IMR-90 (cell line): ENCODE measurements around the gene GNAI1. TPM values are rescaled to one million over a fixed set of nuclear protein-coding genes. Genes with fewer than 3 reads are reported as not detected.

Source experiments
- ATAC-seq: fragments of 200-7000 bp; cut with Tn5 transposase; 2 replicates; pipeline ENCODE4 v1.9.1; 2020; ENCODE audit warnings: low read depth, mild to moderate bottlenecking, moderate library complexity
- BruUV-seq: library from RNA; stranded (reverse); fragments of 400-500 nt; replicated peaks from 2 replicates; lab custom pipeline; 2021; lab: Mats Ljungman, UMichigan
- CTCF ChIA-PET: fragments of 300-600 bp; formaldehyde crosslinking; extraction: SDS; loops from one replicate; lab custom pipeline; 2021; ENCODE audit warnings: antibody characterized with exemption; lab: Yijun Ruan, JAX
- POLR2A ChIA-PET: fragments of 300-600 bp; sonication (Branson Sonifier 250); formaldehyde crosslinking; loops from one replicate; lab custom pipeline; 2022; ENCODE audit warnings: antibody characterized with exemption; ENCODE audit not compliant: unreplicated experiment; lab: Charles Lee
- DNase-seq: peaks from one replicate; pipeline ENCODE4 v3.0.0; 2013
- H2AFZ ChIP-seq: replicated peaks from 2 replicates; pipeline ENCODE3; 2013; ENCODE audit warnings: low read length, mild to moderate bottlenecking; ENCODE audit not compliant: poor library complexity
- H2AK5ac ChIP-seq: 2 replicates; pipeline ENCODE4 v1.6.1; 2013; ENCODE audit warnings: low read depth, low read length, inconsistent platforms
- H2AK9ac ChIP-seq: replicated peaks from 2 replicates; pipeline ENCODE3; 2013; ENCODE audit warnings: mild to moderate bottlenecking, low read depth, low read length, moderate library complexity; ENCODE audit not compliant: poor library complexity
- H2BK120ac ChIP-seq: 2 replicates; pipeline ENCODE4 v1.6.1; 2013; ENCODE audit warnings: low read depth, low read length, inconsistent platforms
- H2BK15ac ChIP-seq: 3 replicates; pipeline ENCODE4 v1.6.1; 2013; ENCODE audit warnings: low read depth, low read length, inconsistent platforms
- H2BK20ac ChIP-seq: 2 replicates; pipeline ENCODE4 v1.6.1; 2013; ENCODE audit warnings: low read depth, mild to moderate bottlenecking, inconsistent platforms, low read length, moderate library complexity
- H2BK5ac ChIP-seq: 2 replicates; pipeline ENCODE4 v1.6.1; 2013; ENCODE audit warnings: mild to moderate bottlenecking, low read depth, low read length, inconsistent platforms; ENCODE audit not compliant: poor library complexity, severe bottlenecking
- H3K14ac ChIP-seq: replicated peaks from 2 replicates; pipeline ENCODE4 v1.6.1; 2013; ENCODE audit warnings: low read depth, low read length, inconsistent platforms
- H3K18ac ChIP-seq: 2 replicates; pipeline ENCODE4 v1.6.1; 2013; ENCODE audit warnings: low read depth, low read length, control low read depth
- H3K23ac ChIP-seq: 2 replicates; pipeline ENCODE4 v1.6.1; 2013; ENCODE audit warnings: low read depth, low read length, inconsistent platforms
- H3K27ac ChIP-seq: 2 replicates; pipeline ENCODE4 v1.5.1; 2013; ENCODE audit warnings: mild to moderate bottlenecking, control low read depth, low read length; ENCODE audit not compliant: insufficient read depth
- H3K27me3 ChIP-seq: 2 replicates; pipeline ENCODE4 v1.6.1; 2013; ENCODE audit warnings: low read length; ENCODE audit not compliant: control insufficient read depth, insufficient read depth
- H3K36me3 ChIP-seq: 2 replicates; pipeline ENCODE4 v1.6.1; 2013; ENCODE audit warnings: low read length, mixed read lengths; ENCODE audit not compliant: control insufficient read depth, insufficient read depth
- H3K4ac ChIP-seq: 2 replicates; pipeline ENCODE4 v1.6.1; 2013; ENCODE audit warnings: low read depth, low read length, inconsistent platforms
- H3K4me1 ChIP-seq: 2 replicates; pipeline ENCODE4 v1.6.1; 2013; ENCODE audit warnings: low read length, mixed read lengths; ENCODE audit not compliant: control insufficient read depth, insufficient read depth
- H3K4me2 ChIP-seq: 2 replicates; pipeline ENCODE4 v1.6.1; 2013; ENCODE audit warnings: low read depth, mild to moderate bottlenecking, control low read depth, low read length, moderate library complexity
- H3K4me3 ChIP-seq: 2 replicates; pipeline ENCODE4 v1.5.1; 2013; ENCODE audit warnings: low read depth, mild to moderate bottlenecking, control low read depth, low read length, moderate library complexity; ENCODE audit not compliant: insufficient read depth
- H3K56ac ChIP-seq: 2 replicates; pipeline ENCODE4 v1.6.1; 2013; ENCODE audit warnings: low read length, inconsistent platforms; ENCODE audit not compliant: insufficient read depth; ENCODE audit errors: extremely low read depth
- H3K79me1 ChIP-seq, 2 experiments: 2 replicates each; pipeline ENCODE4 v1.6.1; 2013; ENCODE audit warnings: low read length in 2 of 2, inconsistent platforms in 1 of 2, low read depth in 1 of 2
- H3K9ac ChIP-seq: 2 replicates; pipeline ENCODE4 v1.6.1; 2013; ENCODE audit warnings: low read depth, low read length, control low read depth
- H3K9me1 ChIP-seq: 2 replicates; pipeline ENCODE4 v1.6.1; 2013; ENCODE audit warnings: low read length, inconsistent platforms; ENCODE audit not compliant: insufficient read depth
- H3K9me3 ChIP-seq: 2 replicates; pipeline ENCODE4 v1.6.1; 2013; ENCODE audit warnings: low read length; ENCODE audit not compliant: control insufficient read depth, insufficient read depth
- H4K20me1 ChIP-seq: 2 replicates; pipeline ENCODE4 v1.6.1; 2013; ENCODE audit warnings: low read length, inconsistent platforms; ENCODE audit not compliant: insufficient read depth
- H4K5ac ChIP-seq: 2 replicates; pipeline ENCODE4 v1.6.1; 2013; ENCODE audit warnings: mild to moderate bottlenecking, low read depth, low read length, control low read depth
- H4K8ac ChIP-seq, 2 experiments: 2 replicates each; pipeline ENCODE4 v1.6.1; 2013; ENCODE audit warnings: low read depth in 2 of 2, low read length in 2 of 2, control low read depth in 1 of 2, inconsistent platforms in 1 of 2
- H4K91ac ChIP-seq: 2 replicates; pipeline ENCODE4 v1.6.1; 2013; ENCODE audit warnings: low read depth, low read length, inconsistent platforms; ENCODE audit not compliant: insufficient read depth
- CEBPB ChIP-seq: IDR thresholded peaks from 2 replicates; pipeline ENCODE4 v1.6.1; 2012; ENCODE audit warnings: low read depth, low read length, improper control_type of control experiment
- CHD1 ChIP-seq: IDR thresholded peaks from 2 replicates; pipeline ENCODE4 v1.6.1; 2012; ENCODE audit warnings: low read depth, low read length, improper control_type of control experiment
- WGBS, 2 experiments: methylation state at CpG; one replicate each; pipeline versions ENCODE4 v1.1.5 to v1.1.7; 2013; ENCODE audit warnings: missing lambda C conversion rate in 2 of 2; ENCODE audit not compliant: insufficient read length in 1 of 2; ENCODE audit errors: extremely low coverage in 2 of 2; 5-methylcytosine and 5-hydroxymethylcytosine counted together
- dilution Hi-C: fragments of 300-500 bp; cut with HindIII; formaldehyde crosslinking; loops from one replicate; pipeline ENCODE4 v1.14.3; 2018; ENCODE audit warnings: low sequenced_read_pairs; ENCODE audit not compliant: unreplicated experiment
- in situ Hi-C: fragments of 300-500 bp; cut with MboI; formaldehyde crosslinking; loops from 3 replicates; pipeline ENCODE4 v1.14.3; 2019; ENCODE audit warnings: low sequenced_read_pairs, inconsistent platforms, mixed read lengths
- intact Hi-C: fragments of 100-400 bp; cut with micrococcal nuclease; formaldehyde crosslinking; loops from 2 replicates; pipeline ENCODE4 v1.10.0; 2022
- polyA plus RNA-seq, 3 experiments: library from polyadenylated mRNA; depleted of rRNA; stranded (reverse); fragments of >200 nt; gene quantifications; 2 replicates each; pipeline ENCODE4 v1.2.3, GENCODE V29; 2012; ENCODE audit warnings: low replicate concordance in 1 of 3
- total RNA-seq: library from RNA; depleted of rRNA; stranded (reverse); fragments of >200 nt; gene quantifications from 2 replicates; pipeline ENCODE4 v1.2.3, GENCODE V29; 2012

GNAI1 gene
- total and polyA plus RNA-seq, 2 of the 4 experiments (the other 2 are of a cell fraction) = 21.1 to 26.5 TPM

GRCh38 chr7:80088705-80089104 is 45.9 kb upstream of the GNAI1 start:
- H3K4ac ChIP-seq = peak overlapping the region; percentile 82; the same call in 1 of the 2 replicates
- in situ Hi-C loops = loop anchor here (25.0 kb wide), 1 partner anchor 574 kb away; no protein-coding TSS in a partner anchor
- H2AK5ac ChIP-seq = no peak overlapping the region
- no peaks in the 10 kb centered on the region for H3K9me1 ChIP-seq
- peak overlapping the region; percentile 63 to 81; a peak in 3 of 4 replicates for H4K8ac ChIP-seq
- peak; percentile 54 for ATAC-seq
- H2BK15ac ChIP-seq = 0 out of 3 replicates have a peak overlapping the region, but pooled peaks have one; percentile 12
- peak overlapping the region; percentile 65 for H3K27ac ChIP-seq
- peak overlapping the region; percentile 77 for H3K23ac ChIP-seq
- 0 out of 2 replicates have a peak overlapping the region, but pooled peaks have one; percentile 49 for H3K9ac ChIP-seq
- peak; percentile 31 for DNase-seq
- POLR2A ChIA-PET = interaction anchor here (0.6 kb wide), 1 partner anchor 47 kb away, joined by 3 read pairs; no protein-coding TSS in a partner anchor
- TF ChIP-seq CHD1 (no peak), CEBPB (peak; percentile 77)
- no peaks in the 10 kb centered on the region; the same call in 1 of the 2 replicates for H4K20me1 ChIP-seq
- peak overlapping the region; percentile 79; the same call in 1 of the 2 replicates for H2BK20ac ChIP-seq
- no peak overlapping the region for H3K4me3 ChIP-seq
- peak overlapping the region; percentile 75 for H2BK5ac ChIP-seq
- peak overlapping the region; percentile 81 for H2BK120ac ChIP-seq
- peak overlapping the region; percentile 64; the same call in 1 of the 2 replicates for H4K91ac ChIP-seq
- peaks cover 6% of the 10 kb centered on the region for H3K4me1 ChIP-seq
- no peak overlapping the region for H4K5ac ChIP-seq
- dilution Hi-C loops = no loop called here
- no peaks in the 10 kb centered on the region for H3K36me3 ChIP-seq
- no peaks in the 10 kb centered on the region for H3K27me3 ChIP-seq
- no TSS peak for BruUV-seq
- no peaks in the 10 kb centered on the region for H3K9me3 ChIP-seq
- no CpG with 5 or more reads among the region's 2 CpGs for WGBS, 2 experiments
- H2AFZ ChIP-seq = no peak overlapping the region
- CTCF ChIA-PET = interaction anchor here (1.1 kb wide), 1 partner anchor 44 kb away, joined by 3 read pairs; no protein-coding TSS in a partner anchor
- peak overlapping the region; percentile 88 for H3K18ac ChIP-seq
- H2AK9ac ChIP-seq = no peak overlapping the region
- H3K79me1 ChIP-seq = no peaks in the 10 kb centered on the region
- H3K4me2 ChIP-seq = peak overlapping the region; percentile 45
- H3K14ac ChIP-seq = peak overlapping the region; percentile 49; the same call in 1 of the 2 replicates
- H3K56ac ChIP-seq = peak overlapping the region; percentile 60
- intact Hi-C loops = loop anchor here (10.0 kb wide), 1 partner anchor 566 kb away; no protein-coding TSS in a partner anchor
